Ovary (tissue), 3 donors: ENCODE results near the gene STYX.

Source experiments
- CTCF ChIP-seq, 3 donors: fragments of 450-650 bp in 2 of 3; fragments of 200-600 bp in 1 of 3; IDR thresholded peaks; one replicate each; pipeline versions ENCODE4 v1.5.1 to v1.8.0; 2016 to 2022; ENCODE audit warnings: antibody characterized with exemption in 3 of 3, mild to moderate bottlenecking in 1 of 3
- EP300 ChIP-seq: sonication (generic); formaldehyde crosslinking; IDR thresholded peaks from one replicate; pipeline ENCODE4 v1.6.1; 2017; ENCODE audit warnings: antibody characterized with exemption
- POLR2A ChIP-seq: fragments of 450-650 bp; IDR thresholded peaks from one replicate; pipeline ENCODE4 v1.6.1; 2017; ENCODE audit warnings: antibody characterized with exemption, mild to moderate bottlenecking, moderate library complexity
- donor health status: DM: no; HTN: no; CAD: no.

- no peak for TF ChIP-seq CTCF (IDR thresholded peaks at IDR 0.05)
- no peak for TF ChIP-seq EP300
- no peak for TF ChIP-seq POLR2A
Observed at GRCh38 chr14:52780893-52781292, 50.9 kb downstream of the STYX start.
